ENCODE data around the gene CRISPLD2.

The CRISPLD2 gene

DNA sequence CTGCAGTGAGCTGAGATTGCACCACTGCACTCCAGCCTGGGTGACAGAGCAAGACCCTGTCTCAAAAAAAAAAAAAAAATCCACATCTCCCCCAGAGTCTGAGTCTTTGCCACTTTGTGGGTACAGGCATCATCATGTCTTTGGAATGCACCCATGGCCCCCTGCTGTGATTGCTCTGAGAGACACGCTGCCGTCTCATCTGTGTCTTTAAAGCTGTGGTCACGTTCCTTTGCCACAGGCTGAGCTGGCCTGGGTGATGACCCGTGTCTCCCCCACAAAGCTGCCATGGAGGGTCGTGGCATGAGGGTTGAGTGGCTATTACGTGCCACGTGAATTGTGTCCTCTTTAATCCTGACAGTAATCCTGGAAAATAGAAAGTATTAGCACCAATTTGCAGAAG, 20.2 kb downstream of the CRISPLD2 start:
- TF ChIP-seq, protein P1, sequence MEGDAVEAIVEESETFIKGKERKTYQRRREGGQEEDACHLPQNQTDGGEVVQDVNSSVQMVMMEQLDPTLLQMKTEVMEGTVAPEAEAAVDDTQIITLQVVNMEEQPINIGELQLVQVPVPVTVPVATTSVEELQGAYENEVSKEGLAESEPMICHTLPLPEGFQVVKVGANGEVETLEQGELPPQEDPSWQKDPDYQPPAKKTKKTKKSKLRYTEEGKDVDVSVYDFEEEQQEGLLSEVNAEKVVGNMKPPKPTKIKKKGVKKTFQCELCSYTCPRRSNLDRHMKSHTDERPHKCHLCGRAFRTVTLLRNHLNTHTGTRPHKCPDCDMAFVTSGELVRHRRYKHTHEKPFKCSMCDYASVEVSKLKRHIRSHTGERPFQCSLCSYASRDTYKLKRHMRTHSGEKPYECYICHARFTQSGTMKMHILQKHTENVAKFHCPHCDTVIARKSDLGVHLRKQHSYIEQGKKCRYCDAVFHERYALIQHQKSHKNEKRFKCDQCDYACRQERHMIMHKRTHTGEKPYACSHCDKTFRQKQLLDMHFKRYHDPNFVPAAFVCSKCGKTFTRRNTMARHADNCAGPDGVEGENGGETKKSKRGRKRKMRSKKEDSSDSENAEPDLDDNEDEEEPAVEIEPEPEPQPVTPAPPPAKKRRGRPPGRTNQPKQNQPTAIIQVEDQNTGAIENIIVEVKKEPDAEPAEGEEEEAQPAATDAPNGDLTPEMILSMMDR (IDR thresholded peaks at IDR 0.05; ENCODE audit: control extremely low read depth, extremely low read depth, low read depth, missing control alignments), result no peak
- ChIA-PET POLR2A (no interaction called here), CTCF (no interaction called here)
- DNase-seq (ENCODE audit: extremely low spot score), result no peak

DNA sequence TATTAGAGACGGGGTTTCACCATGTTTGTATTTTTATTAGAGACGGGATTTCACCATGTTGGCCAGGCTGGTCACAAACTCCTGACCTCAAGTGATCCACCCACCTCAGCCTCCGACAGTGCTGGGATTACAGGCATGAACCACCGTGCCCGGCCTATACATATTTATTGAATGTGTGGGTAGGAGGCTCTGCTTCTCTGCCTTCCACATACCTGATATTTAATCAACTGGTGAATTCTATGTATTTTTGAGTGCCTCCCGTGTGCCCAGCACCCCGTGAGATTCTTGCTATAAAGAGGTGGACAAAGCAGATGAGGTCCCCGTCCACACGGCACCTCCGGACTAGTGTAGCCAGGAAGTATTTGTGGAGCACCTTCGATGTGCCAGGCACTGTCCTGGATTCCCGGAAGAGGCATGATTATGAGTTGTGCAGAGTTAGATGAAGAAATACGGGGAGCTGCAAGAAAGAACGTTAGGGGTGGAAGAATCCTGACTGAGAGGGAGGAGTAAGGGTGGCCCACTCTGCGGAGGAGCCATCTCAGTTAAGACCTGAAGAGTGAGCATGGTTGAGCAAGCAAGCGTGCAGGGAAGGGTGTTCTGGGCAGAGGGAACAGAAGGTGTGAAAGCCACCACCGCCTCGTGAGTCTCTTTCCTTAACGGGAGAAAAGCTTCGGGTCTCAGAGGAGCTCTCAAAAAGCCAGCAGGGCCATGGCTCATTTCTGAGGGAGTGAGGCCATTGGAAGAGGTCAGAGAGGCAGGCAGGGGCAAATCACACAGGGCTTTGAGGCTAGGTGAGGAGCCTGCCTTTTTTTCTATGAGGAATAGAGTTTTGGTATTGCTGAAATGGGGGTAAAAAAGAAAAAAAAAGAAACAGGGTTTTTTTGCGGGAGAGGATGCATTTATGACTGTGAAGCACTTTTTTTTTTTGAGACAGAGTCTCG, 21.2 kb downstream of the CRISPLD2 start:
- POLR2A ChIA-PET, result no interaction called here
- no peak for DNase-seq (ENCODE audit: extremely low spot score)
- TF ChIP-seq, protein P1 (IDR thresholded peaks at IDR 0.05; ENCODE audit: control extremely low read depth, extremely low read depth, low read depth, missing control alignments), result no peak
- CTCF ChIA-PET, result no interaction called here

DNA sequence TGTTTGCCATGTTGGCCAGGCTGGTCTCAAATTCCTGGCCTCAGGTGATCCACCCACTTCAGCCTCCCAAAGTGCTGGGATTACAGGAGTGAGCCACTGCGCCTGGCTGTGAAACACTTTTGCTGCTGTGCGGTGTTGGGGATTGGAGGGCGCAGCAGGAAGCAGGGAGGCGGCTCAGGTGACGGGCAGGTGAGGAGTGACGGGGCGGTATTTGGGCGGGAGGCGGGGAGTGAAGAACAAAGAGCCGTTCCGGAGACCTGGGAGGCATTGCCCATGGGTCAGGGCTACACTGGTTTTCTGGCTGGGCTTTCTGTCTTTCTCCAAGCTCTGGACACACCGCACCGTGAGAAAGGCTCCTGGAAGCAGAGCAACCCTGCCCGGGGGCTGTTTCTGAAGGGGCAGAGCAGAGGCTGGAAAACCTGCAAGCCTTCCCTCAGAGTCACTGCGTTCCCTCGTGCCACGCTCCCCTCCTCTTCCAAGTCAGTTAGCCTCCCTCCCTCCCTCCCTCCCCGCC, 22.1 kb downstream of the CRISPLD2 start:
- ChIA-PET POLR2A (no interaction called here), CTCF (no interaction called here)
- DNase-seq (ENCODE audit: extremely low spot score), result no peak
- TF ChIP-seq, protein P1 (IDR thresholded peaks at IDR 0.05; ENCODE audit: control extremely low read depth, extremely low read depth, low read depth, missing control alignments), result no peak

DNA sequence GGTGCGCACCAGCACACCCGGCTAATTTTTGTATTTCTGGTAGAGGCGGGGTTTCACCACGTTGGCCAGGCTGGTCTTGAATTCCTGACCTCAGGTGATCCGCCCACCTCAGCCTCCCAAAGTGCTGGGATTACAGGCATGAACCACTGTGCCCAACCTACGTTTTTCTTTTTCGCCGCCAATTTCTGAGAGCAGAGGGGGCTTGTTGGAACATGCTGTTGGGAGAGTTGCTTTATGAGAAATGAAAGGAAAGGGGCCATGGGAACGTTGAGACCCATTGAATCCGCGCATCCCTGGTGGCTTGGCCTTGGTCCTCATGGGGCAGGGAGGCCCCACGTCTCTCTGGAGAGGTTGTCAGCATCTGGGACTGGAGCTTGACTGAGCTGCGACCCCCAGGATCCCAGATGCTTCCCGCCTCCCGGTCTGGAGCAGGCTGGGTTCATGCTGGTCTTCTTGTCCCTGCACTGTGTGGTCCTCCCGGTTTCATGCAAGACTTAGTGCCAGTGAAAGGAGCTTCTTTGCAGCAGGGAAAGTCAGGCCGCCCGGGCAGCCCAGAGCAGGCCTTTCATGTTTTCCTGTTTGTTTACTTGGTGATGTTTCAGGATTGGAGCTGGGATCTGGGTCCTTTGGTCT, 22.8 kb downstream of the CRISPLD2 start:
- CTCF ChIA-PET, result no interaction called here
- DNase-seq (ENCODE audit: extremely low spot score), result no peak
- TF ChIP-seq, protein P1 (IDR thresholded peaks at IDR 0.05; ENCODE audit: control extremely low read depth, extremely low read depth, low read depth, missing control alignments), result no peak
- POLR2A ChIA-PET, result no interaction called here

DNA sequence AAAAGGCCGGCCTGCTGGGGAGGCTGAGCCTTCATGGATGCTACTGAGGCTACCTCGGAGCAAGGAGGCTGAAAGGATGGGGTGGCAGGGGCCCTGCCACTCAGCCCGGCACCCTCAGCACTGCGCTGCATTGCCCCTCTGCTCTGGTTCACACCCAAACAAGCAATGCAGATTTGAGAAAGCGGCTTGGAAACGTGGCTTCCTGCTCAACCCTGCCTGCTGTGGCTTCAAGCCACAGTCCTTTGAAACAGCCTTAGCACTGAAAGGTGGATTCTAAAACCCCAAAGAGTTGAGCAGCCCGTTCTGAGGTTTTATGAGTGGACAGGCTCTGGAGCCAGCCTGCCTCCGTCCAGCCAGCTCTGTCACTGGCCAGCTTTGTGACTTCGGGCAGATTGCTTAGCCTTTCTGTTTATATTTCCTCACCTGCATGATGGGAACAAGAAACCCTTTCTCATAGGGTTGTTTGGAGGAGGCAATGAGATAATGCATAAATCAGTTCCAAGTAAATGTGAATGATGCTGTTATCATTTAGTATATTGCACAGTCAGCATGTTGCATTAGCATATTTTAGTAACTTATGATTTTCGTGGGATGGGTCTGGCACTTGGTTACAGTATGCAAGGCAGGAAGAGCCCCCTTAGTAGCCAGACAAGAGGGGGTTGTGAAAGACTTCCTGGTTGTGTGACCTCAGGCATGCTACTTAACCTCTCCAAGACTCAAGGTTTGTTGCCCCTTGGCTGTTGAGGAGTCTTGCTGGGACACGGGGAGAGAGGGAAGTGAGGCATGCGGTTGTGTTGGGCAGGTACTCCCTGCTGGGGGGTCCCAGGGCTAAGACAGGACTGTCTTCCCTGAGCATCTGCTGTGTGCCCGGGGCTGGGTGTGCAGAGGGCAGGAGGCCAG, 23.6 kb downstream of the CRISPLD2 start:
- TF ChIP-seq, protein P1 (IDR thresholded peaks at IDR 0.05; ENCODE audit: control extremely low read depth, extremely low read depth, low read depth, missing control alignments), result no peak
- ChIA-PET POLR2A (no interaction called here), CTCF (no interaction called here)
- DNase-seq (ENCODE audit: extremely low spot score), result no peak

DNA sequence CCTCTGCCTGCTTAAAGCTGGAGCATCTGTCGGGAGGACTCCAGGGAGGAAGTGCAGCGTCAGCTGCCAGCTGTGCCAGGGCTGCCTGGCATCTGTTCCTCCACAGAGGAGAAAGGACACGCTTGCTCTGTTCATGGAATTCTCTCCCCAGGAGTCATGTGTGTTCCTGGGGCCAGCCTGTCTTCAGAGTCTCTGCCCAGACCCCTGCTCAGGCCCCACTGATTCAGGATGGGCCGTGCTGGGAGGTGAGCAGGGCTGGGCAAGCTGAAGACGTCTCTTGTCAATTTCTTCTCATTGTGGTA, 24.2 kb downstream of the CRISPLD2 start:
- DNase-seq (ENCODE audit: extremely low spot score), result no peak
- CTCF ChIA-PET, result no interaction called here
- TF ChIP-seq, protein P1 (IDR thresholded peaks at IDR 0.05; ENCODE audit: control extremely low read depth, extremely low read depth, low read depth, missing control alignments), result no peak
- POLR2A ChIA-PET, result interaction anchor here (0.5 kb wide), 1 partner anchor 196 kb away, joined by 4 read pairs; no protein-coding TSS in a partner anchor

Measured in GM10248 (cell line).